ENCODE results near the gene OR6N1. TPM values are rescaled to one million over a fixed set of nuclear protein-coding genes. Genes with fewer than 3 reads are reported as not detected.

The OR6N1 gene
- total RNA-seq, 2 experiments from 2014 or later, result not detected

DNA sequence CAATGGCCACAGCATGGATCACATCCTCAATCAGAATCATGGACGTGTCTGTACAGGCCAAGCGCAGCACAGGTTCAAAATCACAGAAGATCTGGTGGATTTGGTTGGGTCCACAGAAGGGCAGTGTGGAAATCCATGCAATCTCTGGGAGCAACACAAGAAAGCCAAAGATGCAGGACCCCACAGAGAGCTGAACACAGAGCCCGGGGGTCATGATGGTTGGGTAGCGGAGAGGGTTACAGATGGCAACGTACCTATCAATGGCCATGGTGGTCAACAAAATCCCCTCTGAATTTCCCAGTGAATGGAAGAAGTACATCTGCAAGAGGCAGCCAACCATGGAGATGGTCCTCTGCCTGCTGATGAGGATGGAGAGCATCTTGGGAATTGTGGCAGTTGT is 47.6 kb downstream of the OR6N1 start:
- Mint-ChIP-seq H3K27ac (no peak overlapping the region), H3K27me3 (peaks cover 22% of the 10 kb centered on the region), H3K4me1 (no peaks in the 10 kb centered on the region), H3K36me3 (no peaks in the 10 kb centered on the region), H3K9me3 (no peaks in the 10 kb centered on the region), H3K4me3 (no peak overlapping the region)
- POLR2A ChIA-PET, result no interaction called here
- DNase-seq (no peak), ATAC-seq (ENCODE audit: low read depth) (no peak)

DNA sequence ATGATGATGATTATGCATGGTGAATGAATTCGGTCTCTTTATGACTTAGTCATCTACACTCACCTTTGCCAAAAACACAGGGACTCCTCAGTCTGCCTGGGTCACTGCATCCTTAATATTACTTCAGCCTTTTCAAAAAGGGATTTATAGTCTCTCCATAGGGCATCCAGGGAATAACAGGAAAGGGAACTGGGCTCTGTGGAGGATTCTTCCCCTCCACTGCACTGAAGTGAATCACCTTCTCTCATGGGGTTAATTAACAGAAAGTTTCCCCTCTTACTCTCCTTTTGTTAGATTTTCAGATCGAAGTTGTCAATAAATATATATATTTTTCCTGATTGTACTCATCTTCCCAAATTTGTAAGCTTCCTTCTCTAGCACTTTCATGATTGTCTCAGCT is 51.4 kb downstream of the OR6N1 start, which contains the start of gene OR6K3:
Gene OR6K3 (minus strand): TSS at position 101 of the 400 bp plus-strand sequence. CDS start 2,605 bp downstream, outside the sequence.
- POLR2A ChIA-PET, result no interaction called here
- no peak for ATAC-seq (ENCODE audit: low read depth)
- H3K27me3 Mint-ChIP-seq, result peaks cover 22% of the 10 kb centered on the region

DNA sequence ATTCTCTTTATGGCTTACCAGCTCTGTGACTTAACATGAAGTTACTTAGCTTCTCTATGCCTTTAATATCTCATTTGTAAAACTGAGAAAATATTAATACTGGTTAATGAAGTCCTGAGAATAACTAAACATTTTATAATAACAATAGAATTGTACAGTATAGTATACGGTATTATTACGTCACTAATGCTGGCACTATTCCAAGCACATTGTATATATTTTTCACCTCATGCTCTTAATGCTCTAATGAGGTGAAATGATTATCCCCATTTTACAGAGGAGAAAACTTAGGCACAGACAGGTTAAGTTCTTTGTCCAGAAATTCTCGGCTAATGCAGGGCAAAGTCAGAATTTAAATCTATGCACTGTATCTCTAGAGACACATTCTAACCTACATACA is 52.3 kb downstream of the OR6N1 start:
- Mint-ChIP-seq H3K4me3 (no peak overlapping the region), H3K4me1 (no peaks in the 10 kb centered on the region), H3K27me3 (peaks cover 23% of the 10 kb centered on the region), H3K9me3 (no peaks in the 10 kb centered on the region), H3K27ac (no peak overlapping the region), H3K36me3 (no peaks in the 10 kb centered on the region)
- DNase-seq (no peak), ATAC-seq (ENCODE audit: low read depth) (no peak)
- POLR2A ChIA-PET, result no interaction called here

More for the DNA sequence above, 51.4 kb downstream of the OR6N1 start, which contains the start of gene OR6K3:
- no peak within 1 kb of the TSS for H3K4me3 Mint-ChIP-seq
- DNase-seq, result no peak
- no peaks in the 10 kb centered on the region for H3K4me1 Mint-ChIP-seq
- no peak within 1 kb of the TSS for H3K27ac Mint-ChIP-seq
- no peaks in the 10 kb centered on the region for H3K36me3 Mint-ChIP-seq
- H3K9me3 Mint-ChIP-seq, result no peaks in the 10 kb centered on the region

DNA sequence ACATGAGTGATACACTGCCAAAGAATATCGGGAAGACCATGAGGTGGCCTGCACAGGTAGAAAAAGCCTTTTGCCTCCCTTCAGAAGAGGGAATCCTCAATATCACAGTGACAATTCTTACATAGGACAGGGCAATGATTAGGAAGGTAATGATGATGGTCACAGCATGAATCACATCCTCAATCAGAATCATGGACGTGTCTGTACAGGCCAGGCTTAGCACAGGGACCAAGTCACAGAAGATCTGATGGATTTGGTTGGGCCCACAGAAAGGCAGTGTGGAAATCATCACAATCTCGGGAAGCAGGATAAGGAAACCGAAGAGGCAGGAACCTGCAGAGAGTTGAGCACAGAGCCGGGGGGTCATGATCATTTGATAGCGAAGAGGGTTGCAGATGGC is 54.7 kb downstream of the OR6N1 start:
- Mint-ChIP-seq H3K27ac (no peak overlapping the region), H3K27me3 (peaks cover 23% of the 10 kb centered on the region), H3K36me3 (no peaks in the 10 kb centered on the region), H3K9me3 (no peaks in the 10 kb centered on the region), H3K4me3 (no peak overlapping the region), H3K4me1 (no peaks in the 10 kb centered on the region)
- DNase-seq (no peak), ATAC-seq (ENCODE audit: low read depth) (no peak)
- POLR2A ChIA-PET, result no interaction called here

DNA sequence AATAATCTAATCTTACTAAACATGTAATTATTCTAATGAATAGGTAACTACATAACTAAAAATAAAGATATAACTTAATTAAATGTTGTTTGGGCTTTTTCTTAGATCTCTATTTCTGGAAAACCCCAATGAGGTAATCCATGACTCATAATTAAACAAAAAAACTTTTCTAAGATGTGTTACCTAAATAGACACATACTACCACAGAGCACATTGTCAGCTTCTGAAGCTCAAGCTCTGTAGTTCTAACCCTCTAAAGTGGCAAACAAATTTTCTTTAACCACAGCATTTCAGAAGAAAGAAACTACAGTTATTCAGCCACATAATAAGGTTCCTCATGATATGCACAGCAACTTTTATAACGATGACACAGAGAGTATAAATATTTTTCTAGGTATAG is 55.7 kb downstream of the OR6N1 start:
- no peak overlapping the region for H3K27ac Mint-ChIP-seq
- ATAC-seq (ENCODE audit: low read depth), result no peak
- no peak for DNase-seq
- POLR2A ChIA-PET, result no interaction called here
- no peaks in the 10 kb centered on the region for H3K36me3 Mint-ChIP-seq
- no peak overlapping the region for H3K4me3 Mint-ChIP-seq
- no peaks in the 10 kb centered on the region for H3K9me3 Mint-ChIP-seq
- H3K27me3 Mint-ChIP-seq, result peaks cover 23% of the 10 kb centered on the region
- no peaks in the 10 kb centered on the region for H3K4me1 Mint-ChIP-seq

DNA sequence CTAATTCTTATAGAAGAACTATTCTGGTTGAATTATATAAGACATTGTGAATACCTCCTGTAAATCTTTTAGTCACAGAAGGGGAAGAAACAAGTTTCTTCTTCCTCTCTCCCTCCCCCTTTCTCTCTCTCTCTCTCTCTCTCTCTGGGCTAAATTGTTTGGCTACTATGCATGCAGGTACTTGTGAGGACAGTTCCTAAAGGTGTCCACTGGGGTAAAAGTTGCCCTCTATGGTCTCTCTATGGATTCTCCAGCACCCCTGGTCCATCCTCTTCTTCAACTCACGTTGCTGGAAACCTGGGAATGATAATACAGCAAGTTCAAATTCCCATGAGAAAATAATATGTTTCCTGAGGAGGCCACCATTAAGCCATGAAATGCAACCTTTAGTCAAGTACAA is 57.2 kb downstream of the OR6N1 start:
- H3K27ac Mint-ChIP-seq, result no peak overlapping the region
- H3K9me3 Mint-ChIP-seq, result no peaks in the 10 kb centered on the region
- no peak for DNase-seq
- H3K27me3 Mint-ChIP-seq, result peaks cover 17% of the 10 kb centered on the region
- no peaks in the 10 kb centered on the region for H3K36me3 Mint-ChIP-seq
- H3K4me1 Mint-ChIP-seq, result no peaks in the 10 kb centered on the region
- H3K4me3 Mint-ChIP-seq, result no peak overlapping the region
- POLR2A ChIA-PET, result no interaction called here
- no peak for ATAC-seq (ENCODE audit: low read depth)

Other genes starting within 250 kb of the OR6N1 start
- not detected for gene OR6Y1, start 217.8 kb downstream of the OR6N1 start, total RNA-seq
- gene OR6P1, start 201.6 kb downstream of the OR6N1 start, total RNA-seq, result not detected
- not detected for gene OR10X1, start 192.3 kb downstream of the OR6N1 start, total RNA-seq
- gene OR10Z1, start 166.9 kb downstream of the OR6N1 start, total RNA-seq, result not detected
- not detected for gene SPTA1, start 85.5 kb downstream of the OR6N1 start, total RNA-seq
- gene OR6K2, start 71.5 kb downstream of the OR6N1 start, total RNA-seq, result not detected
- gene OR6K3, start 51.5 kb downstream of the OR6N1 start, total RNA-seq, result not detected
- gene OR6K6, start 17.5 kb downstream of the OR6N1 start, total RNA-seq, result not detected
- not detected for gene OR6N2, start 9.0 kb upstream of the OR6N1 start, total RNA-seq
- under 1 TPM; 0.31 to 0.47 TPM for gene MNDA, start 59.2 kb upstream of the OR6N1 start, total RNA-seq
- gene PYHIN1, start 159.4 kb upstream of the OR6N1 start, total RNA-seq, result 10 to 100 TPM; 44.6 to 45.2 TPM
- 100 to 1,000 TPM; 295 to 300 TPM for gene IFI16, start 237.7 kb upstream of the OR6N1 start, total RNA-seq